HG02884 (cell line): ENCODE results near the gene CGB5.
"Not testable (repeated sequence)": the region's sequence is repeated elsewhere in the genome, so short reads cannot be mapped to it uniquely, and the experiment has no call there.

ENCODE experiments used
- ATAC-seq: cut with Tn5 transposase; IDR thresholded peaks from one replicate; pipeline ENCODE4 v1.9.1; 2021; ENCODE audit warnings: mild to moderate bottlenecking, moderate library complexity; ENCODE audit not compliant: unreplicated experiment

CGB5 gene

DNA sequence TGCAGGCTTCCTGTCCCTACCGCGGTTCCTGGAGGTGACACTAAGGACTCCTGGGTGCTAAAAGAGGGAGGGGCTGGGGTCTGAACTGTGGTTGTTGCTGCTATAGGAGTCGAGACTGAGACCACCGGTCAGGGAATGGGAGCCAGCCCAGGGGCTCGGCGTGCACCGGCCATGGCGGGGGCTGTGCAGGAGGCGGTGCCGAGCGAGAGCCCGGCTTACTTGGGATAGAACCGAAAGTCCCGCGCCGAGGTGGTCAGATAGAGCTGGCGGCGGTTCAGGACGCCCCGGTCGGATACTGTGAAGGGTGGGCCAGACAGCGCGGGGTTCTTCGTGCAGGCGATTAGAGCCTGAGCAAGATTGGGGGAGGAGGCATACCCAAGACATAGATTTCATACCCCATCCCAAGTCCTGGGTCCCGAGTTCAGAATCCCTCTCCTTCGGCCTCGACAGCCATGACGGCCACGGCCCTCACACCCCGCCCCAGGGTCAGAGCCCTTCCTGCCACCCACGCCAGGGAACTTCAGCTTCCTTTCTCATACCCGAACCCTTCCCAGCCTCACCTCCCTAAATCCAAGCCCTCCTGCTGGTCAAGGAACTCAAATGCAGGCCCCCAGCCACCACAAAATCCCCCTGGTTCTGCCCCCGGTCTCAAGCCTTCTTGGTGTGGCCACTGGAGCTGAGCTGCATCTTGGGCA, 13.4 kb downstream of the CGB5 start:
- not testable (repeated sequence) for ATAC-seq

DNA sequence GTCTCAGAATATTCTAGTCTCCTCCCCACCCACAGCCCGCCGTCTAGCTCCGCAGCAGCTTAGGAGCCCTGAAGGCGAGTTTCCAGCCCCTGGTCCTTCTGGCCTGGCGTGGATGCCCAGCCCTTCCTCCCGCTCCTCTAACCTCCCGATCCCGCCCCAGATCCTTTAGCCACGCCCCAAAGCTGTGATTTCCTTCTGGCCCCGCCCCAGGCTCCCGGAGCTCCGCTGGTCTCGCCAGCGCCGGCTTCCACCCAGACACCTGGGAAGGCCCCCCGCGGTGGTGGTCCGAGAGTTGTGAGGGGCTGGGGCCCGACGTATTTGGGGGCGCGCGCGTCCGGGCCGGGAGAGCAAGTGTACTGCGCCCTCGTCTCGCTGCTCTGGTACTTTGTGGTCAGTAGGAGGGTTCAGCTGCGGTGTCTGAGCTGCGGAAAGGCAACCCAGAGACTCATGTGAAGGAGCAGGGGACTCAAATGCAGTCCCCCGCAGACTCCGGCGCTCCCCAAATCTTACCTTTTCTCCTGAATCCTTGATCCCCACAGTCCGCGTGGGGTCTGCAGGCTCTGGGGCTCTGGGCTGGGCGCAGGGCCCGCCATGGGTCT, 14.1 kb downstream of the CGB5 start, which contains the start of gene CGB7:
TSS of gene CGB7 (minus strand) at position 114 of the 599 bp plus-strand sequence. CDS start 2,374 bp downstream, outside the sequence.
- no peak for ATAC-seq

DNA sequence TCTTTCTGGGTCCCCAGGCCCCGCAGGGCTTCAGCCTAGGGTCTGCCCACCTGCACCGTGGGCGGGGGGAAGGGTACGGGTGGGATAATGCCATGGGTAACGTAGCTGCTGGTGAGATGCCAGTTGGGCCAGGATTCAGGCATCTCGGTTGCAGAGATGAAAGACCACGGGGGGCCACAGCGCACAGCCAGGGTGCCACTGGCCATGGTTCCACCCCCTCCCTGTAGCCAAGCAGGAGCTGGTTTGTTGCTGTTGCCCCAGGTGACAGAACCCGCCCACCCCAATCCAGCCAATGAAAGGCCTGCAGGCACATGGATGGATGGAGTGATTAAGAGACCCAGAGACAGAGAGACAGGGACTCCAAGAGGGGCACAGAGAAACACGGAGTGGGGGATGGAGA, 14.9 kb downstream of the CGB5 start:
- no peak for ATAC-seq

DNA sequence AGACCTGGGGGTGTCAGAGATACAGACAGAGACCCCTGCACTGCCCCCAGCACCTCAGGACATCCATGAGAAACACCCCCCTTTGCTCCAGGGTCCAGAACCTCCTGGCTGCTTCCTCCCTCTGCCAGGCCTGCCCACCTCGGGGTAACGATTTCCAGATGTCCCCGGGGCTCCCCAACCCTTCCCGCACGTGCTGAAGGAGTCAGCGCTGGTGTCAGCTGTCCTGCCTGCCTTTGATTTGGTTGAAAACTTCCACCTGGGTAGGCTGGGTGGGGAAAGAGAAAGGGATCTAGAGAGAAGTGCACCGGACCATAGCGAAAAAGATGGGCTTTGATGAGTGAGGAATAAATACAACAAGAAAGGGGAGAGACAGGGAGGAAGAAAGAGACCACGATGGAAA, 15.4 kb downstream of the CGB5 start:
- ATAC-seq, result no peak

DNA sequence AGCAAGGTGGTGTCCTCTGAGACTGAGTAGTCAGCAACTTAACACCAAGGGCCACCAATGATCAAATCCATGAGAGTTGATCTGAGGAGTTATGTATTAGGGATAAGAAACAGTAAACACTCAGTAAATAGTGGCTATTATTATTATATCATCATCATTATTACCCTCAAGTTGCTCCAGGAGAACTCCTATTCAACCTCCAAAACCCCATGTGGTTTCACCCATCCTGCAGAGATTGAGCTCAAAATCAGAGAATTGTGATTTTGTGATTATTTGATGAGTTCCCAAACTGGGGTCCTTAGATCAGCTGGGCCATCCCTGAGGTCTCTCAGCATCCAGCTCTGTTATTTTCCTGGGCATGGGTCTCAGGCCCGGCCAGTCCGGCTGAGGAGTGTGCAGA, 17.4 kb downstream of the CGB5 start:
- no peak for ATAC-seq

DNA sequence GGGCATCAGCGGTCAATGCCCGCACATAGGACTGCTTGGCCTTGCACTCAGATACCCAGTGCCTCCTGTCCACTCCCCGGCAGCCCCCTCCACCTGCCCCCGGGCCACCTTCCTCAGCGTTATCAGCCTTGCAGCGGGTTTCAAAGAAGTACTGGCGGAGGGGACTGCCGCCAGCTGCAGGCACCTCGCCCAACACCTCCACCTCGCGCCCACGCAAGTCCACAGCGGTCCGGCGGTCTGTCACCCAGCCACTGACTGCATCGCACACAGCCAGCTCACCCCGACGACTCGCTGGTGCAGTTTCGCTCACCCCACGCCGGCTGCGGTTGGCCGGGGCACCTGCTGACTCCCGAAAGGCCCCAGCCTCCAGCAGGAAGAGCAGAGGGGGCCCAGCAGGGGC, 17.8 kb downstream of the CGB5 start:
- no peak for ATAC-seq

DNA sequence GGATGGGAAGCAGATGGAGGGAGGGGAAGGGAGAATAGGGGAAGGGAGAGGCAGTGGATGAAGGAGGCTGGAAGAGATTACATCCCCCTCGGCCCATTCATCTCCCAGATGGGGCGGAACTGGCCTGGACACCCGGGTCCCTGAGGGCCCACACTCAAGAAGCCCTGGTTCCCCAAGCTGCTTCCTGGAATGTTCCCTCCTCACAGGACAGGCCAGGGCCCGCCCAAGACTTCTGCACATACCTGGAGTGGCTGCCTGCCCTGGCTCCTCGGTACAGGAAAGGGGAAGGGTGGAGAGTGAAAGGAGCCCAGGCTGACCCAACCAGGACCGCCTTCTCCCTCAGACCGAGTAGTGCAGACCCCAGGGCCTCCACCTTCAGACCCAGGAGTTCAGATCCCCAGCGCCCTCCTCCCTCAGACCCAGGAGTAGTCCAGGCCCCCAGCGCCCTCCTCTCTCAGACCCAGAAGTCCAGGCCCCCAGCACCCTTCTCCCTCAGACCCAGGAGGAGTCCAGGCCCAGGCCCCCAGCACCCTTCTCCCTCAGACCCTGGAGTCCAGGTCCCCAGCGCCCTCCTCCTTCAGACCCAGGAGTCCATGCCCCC, 20.5 kb downstream of the CGB5 start:
- ATAC-seq, result no peak

DNA sequence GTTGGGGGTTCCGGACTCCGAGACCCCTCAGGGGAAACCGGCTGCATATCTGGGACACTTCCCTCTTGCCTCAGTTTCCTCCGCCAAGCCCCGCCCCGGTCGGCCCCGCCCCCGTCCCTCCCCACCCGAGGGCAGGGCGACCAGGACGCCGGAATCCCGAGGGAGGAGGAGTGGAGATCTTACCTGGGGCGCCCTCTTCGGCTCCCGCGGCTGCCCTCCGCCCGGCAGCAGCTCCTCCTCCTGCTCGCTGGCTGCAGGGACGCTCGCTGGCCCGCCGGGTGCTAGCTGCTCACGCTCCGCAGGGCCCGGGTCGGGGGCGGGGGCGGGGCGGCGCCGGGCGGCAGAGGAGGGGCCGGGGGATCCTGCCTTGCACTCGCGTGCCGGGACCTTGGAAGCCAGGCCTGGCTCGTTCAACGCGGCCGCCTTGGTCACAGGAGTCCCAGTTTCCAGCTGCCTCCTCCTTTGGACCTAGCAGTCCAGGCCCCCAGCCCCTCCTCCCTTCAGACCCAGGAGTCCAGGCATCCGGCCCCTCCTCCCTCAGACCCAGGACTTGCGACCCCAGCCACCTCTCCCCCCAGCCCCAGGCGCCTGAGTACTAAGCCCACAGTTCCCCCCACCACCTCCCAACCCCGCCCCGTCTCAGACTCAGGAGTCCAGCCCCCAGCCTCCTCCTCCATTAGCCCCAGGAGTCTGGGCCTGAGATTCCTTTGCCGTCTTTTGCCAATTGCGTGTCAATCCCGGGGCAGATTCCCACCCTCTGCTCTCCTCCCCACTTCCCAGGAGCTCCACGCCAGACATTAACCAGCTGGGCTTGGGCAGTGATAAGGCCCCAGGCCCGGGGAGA, 21.3 kb downstream of the CGB5 start, which contains the start of gene NTF4:
TSS of gene NTF4 (minus strand) at position 51 of the 844 bp plus-strand sequence. CDS start 2,821 bp downstream, outside the sequence.
- no peak for ATAC-seq

DNA sequence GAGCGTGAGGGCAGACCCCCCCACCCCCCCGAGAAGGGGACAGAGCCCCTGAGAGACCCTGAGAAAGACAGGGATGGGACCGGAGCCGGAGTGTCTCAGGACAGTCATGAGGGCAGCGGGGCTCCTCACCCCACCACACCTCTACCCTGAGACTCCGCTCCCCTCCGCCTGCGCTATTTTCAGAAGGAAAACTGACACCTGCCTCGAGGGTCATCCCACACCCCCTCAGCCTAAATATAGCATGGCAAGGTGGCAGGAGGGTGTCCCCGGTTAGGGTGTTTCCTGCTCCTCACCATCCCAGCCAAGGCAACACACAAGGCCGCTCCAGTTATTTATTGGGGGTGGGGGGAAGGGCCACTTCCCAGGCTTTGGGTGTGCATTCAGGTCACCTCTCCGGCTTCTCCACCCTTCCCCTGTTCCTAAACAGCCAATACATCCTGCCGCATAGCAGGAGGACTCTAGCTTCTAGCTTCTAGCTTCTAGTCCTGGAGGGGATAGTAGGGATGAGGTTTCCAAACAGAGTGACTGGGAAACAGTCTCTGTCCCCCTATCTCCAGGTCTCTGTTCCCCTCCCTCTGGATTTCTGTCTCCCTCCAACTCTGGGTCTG, 22.4 kb downstream of the CGB5 start:
- no peak for ATAC-seq

DNA sequence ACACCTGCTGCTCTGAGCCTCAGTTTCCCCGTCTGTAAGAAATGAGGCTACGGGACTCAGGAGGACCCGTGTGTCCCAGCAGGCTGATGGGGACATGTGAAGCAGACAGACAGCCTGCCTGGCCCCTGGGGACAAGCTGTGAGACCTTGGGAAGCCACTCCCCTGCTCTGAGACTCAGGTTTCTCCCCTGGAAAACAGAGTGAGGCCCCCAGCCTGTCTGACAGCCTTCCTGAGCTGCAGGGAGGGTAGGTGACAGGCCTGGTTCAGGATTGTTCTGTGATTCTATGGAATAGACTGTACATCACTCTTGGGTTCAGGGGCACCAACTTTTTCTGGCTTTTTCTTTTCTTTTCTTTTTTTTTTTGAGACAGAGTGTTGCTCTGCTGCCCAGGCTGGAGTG, 23.9 kb downstream of the CGB5 start:
- no peak for ATAC-seq

DNA sequence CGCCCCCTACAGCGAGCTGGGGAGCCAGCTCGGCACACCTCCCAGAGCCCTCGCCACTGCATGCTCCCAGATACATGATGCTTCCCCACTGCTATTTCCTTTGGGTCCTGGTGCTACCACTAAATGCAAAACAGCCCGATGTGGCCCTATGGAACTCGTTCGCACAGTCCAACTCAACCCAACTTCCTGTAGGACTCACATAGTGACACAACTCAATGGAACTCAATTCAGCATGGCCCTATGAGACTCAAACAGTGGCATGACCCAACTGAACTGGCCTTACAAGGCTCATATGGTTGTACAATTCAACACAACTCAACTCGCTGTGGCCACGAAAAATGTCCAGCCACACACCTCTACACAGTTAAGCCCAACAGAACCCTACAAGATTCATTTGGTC, 25.4 kb downstream of the CGB5 start:
- no peak for ATAC-seq

DNA sequence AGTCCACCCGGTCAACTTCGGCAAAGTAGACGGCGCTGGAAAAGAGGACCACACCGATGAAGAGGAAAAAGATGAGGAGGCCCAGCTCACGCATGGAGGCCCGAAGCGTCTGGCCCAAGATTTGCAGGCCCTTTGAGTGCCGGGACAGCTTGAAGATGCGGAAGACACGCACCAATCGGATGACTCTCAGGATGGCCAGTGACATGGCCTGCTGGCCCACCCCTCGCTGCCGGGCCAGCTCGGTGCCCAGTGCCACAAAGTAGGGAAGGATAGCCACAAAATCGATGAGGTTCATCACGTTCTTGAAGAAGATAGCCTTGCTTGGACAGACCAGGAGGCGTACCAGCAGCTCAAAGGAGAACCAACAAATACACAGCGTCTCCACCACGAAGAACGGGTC, 26.8 kb downstream of the CGB5 start:
- no peak for ATAC-seq

DNA sequence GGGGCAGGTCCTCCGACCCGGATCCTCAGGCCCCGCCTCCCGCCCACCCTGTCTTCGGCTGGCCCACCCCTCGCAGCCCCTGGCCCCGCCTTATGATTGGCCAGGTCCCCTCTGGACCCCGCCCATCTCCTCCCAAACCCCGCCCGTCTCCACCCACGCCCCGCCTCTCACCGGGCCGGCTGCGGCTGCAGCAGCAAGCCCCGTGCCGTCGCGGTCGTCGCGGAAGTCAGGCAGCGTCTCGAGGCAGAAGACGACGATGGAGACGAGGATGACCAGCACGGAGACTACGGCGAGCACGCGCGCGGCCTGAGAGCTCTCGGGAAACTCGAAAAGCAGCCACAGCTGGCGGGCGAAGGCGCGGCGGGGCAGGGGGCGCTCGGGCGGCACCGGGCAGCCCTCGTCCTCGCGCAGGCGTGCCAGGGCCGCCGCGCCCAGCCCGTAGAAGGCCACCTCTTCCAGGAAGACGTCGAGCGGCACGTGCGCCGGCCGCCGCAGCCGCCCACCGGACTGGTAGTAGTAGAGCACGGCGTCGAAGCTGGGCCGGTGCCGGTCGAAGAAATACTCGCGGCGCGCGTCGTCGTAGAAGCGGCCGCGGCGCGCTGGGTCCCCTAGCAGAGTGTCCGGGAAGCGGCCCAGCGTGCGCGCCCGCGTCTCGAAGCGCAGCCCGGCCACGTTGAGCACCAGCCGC, 28.4 kb downstream of the CGB5 start:
- ATAC-seq, result no peak

DNA sequence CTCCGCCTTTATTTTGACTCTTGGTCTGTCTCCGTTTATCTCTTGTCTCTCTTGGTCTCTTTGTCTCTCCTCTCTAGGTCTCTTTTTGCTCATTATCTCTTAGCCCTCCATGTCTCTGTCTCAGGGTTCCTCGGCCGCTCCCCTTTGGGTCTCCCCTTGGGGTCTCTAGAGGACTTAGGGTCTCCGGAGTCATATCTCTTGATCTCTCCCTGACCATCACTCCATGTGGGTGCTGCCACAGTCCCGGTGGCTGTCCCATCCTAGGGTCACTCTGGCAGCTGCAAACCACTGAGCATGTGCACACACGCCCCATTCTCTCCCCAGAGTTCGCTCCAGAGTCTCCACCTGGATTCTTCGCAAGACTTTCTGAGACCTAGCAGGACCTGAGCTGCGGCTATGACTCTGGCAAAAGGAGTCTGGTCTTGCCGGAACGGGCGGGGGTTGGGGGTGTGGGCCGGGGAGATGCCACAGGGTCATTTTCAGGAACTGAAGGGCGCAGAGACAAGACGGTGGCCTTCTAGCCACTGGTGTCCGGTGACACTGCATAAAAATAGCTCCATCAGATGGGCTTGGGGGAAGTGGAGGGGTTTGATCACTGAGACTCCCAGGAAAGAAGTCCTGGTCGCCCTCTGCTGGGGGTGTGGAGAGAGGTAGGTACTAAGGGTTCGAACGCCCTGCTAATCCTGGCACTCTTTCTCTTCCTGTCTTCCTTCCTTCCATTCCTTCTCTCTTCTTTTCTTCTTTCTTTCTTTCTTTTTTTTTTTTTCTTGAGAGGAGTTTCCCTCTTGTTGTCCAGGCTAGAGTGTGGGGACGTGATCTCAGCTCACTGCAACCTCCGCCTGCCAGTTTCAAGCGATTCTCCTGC, 30.1 kb downstream of the CGB5 start:
- ATAC-seq, result no peak

DNA sequence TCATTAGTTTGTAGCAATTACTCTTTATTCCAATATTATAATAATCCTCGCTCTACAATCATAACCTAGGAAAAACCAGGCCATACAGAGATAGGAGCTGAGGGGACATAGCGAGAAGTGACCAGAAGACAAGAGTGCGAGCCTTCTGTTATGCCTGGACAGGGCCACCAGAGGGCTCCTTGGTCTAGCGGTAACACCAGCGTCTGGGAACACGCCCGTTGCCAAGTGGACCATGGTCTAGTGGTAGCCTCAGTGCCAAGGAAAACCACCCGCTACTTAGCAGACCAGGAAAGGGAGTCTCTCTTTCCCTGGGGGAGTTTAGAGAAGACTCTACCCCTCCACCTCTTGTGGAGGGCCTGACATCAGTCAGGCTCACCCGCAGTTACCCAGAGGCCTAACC, 31.2 kb downstream of the CGB5 start:
- not testable (repeated sequence) for ATAC-seq

DNA sequence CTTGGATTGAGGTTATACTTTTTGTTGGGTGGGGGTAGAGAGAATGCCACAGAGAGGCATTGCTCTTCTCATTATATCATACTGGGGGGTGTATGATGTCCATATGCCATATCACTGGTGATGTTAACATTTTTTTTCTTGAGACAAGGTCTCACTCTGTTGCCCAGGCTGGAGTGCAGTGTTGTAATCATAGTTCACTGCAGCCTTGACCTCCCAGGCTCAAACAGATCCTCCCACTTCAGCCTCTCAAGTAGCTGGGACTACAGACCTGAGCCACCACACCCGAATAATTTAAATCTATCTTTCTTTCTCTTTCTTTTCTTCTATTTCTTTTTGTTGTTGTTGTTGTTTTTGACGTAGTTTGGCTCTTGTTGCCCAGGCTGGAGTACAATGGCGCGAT, 36.7 kb downstream of the CGB5 start:
- ATAC-seq, result no peak

DNA sequence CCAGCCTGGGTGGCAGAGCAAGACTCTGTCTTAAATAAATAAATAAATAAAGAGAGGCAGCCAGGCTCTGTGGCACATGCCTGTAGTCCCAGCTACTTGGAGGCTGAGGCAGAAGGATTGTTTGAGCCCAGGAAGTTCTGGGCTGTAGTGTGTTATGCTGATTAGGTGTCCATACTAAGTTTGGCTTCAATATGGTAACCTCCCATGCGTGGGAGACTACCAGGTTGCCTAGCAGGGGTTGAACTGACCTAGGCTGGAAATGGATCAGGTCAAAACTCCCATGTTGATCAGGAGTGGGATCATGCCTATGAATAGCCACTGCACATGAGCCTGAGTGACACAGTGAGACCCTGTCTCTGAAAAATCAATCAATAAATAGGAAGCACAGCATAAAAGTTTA, 37.6 kb downstream of the CGB5 start:
- no peak for ATAC-seq

DNA sequence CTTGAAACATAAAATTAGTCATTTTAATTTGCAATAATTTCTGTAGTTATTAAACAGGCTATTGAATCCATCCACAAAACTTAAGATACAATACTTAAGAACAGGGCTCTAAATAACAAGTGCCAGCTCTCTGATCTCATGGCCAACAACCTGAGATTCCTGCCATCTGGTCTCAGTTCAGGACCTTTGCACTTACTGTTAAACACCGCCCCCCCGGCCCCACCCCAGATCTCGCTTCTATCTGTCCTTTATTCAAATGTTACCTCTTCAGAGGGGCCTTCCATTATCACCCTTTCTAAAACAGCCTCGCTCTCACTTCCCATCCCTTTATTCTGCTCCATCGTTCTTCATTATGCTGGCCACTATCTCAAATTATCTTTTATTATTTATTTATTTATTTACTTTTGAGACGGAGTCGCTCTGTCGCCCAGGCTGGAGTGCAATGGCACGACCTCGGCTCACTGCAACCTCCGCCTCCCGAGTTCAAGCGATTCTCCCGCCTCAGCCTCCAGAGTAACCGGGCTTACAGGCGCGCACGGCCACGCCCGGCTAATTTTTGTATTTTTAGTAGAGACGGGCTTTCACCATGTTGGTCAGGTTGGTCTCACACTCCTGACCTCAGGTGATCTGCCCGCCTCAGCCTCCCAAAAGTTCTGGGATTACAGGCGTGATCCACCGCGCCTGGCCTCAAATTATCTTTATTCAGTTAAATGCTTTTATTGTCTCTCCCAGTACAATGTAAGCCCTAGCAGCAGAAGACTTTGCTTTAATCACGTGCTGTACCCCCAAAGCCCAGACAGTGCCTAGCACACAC, 40.8 kb downstream of the CGB5 start:
- no peak for ATAC-seq
